NCI-H128 (cell line): ENCODE measurements around the gene DAND5.
"Not testable (repeated sequence)": the region's sequence is repeated elsewhere in the genome, so short reads cannot be mapped to it uniquely, and the experiment has no call there.

Experiments used
- DNase-seq: peaks from one replicate; lab custom pipeline; 2025; ENCODE audit not compliant: unreplicated experiment; lab: John Stamatoyannopoulos, UW

The DAND5 gene

GRCh38 chr19:12945479-12946091 lies 23.8 kb upstream of the DAND5 start, which contains the start of gene RAD23A:
TSS of gene RAD23A (plus strand) at chr19:12945862. CDS start at chr19:12945949, 87 bp downstream.
- DNase-seq = peak; percentile 97

GRCh38 chr19:12946092-12946721 lies 23.2 kb upstream of the DAND5 start:
- peak; percentile 18 for DNase-seq

GRCh38 chr19:12946731-12947496 lies 22.5 kb upstream of the DAND5 start:
- no peak for DNase-seq

DNA sequence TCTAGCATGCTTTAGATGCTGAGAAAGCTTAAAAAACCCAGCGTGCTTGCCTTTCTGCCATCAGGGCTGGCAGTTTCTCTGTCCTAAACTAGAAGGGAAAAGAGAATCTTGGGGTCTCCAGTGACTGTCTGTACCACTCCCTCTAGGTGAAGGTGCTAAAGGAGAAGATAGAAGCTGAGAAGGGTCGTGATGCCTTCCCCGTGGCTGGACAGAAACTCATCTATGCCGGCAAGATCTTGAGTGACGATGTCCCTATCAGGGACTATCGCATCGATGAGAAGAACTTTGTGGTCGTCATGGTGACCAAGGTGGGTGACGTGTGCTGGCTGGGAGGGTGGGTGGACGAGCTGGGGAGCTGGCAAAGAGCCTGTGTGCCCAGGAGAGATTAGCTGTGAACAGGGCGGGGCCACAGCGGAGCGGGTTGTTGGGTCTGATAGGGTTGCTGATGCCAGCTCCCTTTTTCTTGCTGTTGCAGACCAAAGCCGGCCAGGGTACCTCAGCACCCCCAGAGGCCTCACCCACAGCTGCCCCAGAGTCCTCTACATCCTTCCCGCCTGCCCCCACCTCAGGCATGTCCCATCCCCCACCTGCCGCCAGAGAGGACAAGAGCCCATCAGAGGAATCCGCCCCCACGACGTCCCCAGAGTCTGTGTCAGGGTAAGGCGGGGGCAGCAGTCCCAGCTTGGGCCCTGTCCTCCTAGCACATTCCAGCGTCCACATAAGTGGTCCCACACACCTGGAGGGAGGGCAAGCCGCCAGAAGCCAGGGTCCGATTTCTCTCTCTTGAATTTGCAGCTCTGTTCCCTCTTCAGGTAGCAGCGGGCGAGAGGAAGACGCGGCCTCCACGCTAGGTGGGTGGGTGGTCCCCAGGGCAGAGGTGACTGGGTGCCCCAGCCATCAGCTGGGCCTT lies 21.4 kb upstream of the DAND5 start:
- no peak for DNase-seq

- no peak for DNase-seq
Observed at GRCh38 chr19:12948612-12949362, 20.6 kb upstream of the DAND5 start.

DNA sequence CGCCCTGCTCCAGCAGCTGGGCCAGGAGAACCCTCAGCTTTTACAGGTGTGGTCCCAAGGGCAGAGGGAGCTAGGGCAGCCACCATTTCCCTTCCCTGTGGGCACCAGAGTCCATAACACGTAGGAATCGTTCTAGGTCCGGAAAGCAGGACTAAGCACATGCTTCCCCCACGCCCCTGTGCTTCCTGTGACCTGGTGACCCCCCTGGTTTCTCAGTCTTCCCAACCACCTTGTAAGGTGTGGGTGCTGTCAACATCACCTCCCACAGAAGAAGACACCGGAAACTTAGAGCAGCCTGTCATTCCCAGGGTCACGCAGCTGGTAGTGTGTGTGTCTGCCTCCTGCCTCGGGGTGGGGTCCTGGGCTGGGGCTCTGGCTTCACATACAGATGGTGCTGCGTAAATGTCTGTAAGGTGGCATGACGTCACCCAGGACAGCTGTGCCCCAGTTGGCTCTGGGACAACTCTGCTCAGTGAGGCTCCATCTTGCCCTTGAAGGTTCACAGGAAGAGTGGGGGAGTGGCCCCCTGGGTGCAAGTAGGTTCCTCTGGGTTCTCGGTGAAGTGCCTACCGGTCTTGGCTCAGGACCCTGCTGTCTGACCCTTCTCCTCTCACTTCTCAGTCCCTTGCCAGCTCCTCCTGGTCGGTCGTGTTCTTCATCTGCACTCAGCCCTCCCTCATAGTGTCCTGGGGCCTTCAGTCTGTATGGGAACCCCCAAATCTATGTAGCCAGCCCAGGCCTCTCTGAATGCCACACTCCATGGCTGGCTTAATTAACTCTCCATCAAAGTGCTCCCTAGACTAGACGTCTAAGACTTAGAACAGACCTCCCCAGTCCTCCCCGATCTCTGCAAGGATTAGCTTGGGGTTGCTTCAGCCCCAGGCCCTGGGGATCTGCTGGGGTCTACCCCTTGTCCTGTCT lies 19.8 kb upstream of the DAND5 start:
- no peak for DNase-seq

GRCh38 chr19:12952050-12952449 lies 17.3 kb upstream of the DAND5 start:
- DNase-seq = not testable (repeated sequence)

- DNase-seq = no peak
Observed at GRCh38 chr19:12952488-12953137, 16.8 kb upstream of the DAND5 start.

GRCh38 chr19:12953138-12953798 lies 16.1 kb upstream of the DAND5 start:
- no peak for DNase-seq

DNA sequence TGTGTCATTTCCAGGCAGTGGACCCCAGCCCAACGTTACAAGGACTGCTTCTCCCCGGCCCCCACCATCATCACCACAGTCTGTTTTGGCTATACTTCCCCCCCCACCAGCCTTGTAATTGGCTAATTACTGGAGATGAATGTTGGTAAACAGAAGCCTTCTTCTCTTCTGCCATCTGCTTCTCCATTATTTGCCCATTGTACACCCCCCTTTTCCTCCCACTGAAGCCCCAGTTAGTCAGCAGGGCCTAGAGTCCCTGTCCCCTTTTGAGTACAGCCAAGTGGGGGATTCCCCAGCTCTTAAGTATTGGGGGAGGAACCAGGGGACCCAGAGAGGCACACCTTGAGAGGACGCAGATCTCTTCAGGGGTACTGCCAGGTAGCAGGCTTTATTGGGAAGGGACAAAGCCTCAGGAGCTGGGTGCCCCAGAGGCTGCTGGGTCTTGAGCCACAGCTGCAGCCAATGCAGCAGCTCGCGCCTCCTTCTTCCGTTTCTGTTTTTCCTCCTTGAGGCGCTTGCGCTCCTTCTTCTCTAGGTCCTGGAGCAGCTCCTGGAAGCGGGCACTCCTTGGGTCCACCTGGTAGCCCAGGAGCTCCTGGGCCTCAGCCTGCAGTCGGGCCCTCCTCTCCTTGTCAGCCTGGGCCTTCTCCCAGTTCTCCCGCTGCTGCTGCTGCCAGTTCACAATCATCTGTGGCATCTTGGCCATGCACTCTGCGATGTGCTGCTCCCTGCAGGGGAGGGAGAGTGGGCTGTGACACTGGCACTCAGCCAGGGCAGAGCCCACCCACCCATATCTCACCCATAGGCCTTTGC lies 15.4 kb upstream of the DAND5 start:
- DNase-seq = no peak

DNA sequence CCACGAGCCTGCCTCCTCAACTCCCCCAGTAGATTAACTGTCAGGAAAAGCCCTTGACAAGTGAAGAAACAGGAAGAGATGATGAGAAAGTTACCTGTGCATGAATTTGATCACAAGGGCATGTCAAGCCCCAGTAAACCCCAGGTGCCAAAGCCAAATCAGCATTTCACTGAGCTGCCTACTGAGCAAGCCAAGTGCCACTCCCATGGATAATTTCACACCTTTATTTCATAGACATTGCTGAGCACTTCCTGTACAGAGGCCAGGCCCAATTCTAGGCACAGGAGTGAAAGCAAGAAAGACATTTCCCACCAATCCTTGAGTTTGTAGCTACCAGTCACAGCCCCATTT lies 14.8 kb upstream of the DAND5 start:
- no peak for DNase-seq

- not testable (repeated sequence) for DNase-seq
Observed at GRCh38 chr19:12955575-12955974, 13.8 kb upstream of the DAND5 start.

GRCh38 chr19:12955996-12956395 lies 13.4 kb upstream of the DAND5 start:
- DNase-seq = no peak

GRCh38 chr19:12956446-12957388 lies 12.7 kb upstream of the DAND5 start, which contains the start of gene GADD45GIP1:
TSS of gene GADD45GIP1 (minus strand) at chr19:12957223. CDS start at chr19:12957212, 11 bp downstream.
- no peak for DNase-seq

- not testable (repeated sequence) for DNase-seq
Observed at GRCh38 chr19:12957389-12957952, 11.9 kb upstream of the DAND5 start.

- no peak for DNase-seq
Observed at GRCh38 chr19:12959481-12959880, 9.9 kb upstream of the DAND5 start.
